Neural progenitor cell (in vitro differentiated cells): ENCODE measurements around the gene GGT5. TPM values are rescaled to one million over a fixed set of nuclear protein-coding genes. Genes with fewer than 3 reads are reported as not detected.

Experiments
- DNase-seq: peaks from one replicate; pipeline ENCODE4 v3.0.0-alpha.2; 2016; ENCODE audit warnings: low spot score
- H2AFZ ChIP-seq: fragments of 200-600 bp; sonication (generic); replicated peaks from 2 replicates; pipeline ENCODE4 v1.6.1; 2016; ENCODE audit warnings: antibody characterized with exemption
- H3F3A ChIP-seq: fragments of 200-600 bp; sonication (generic); 2 replicates; pipeline ENCODE4 v1.6.1; 2016; ENCODE audit warnings: antibody characterized with exemption, low read depth
- H3K27ac ChIP-seq: fragments of 200-600 bp; sonication (generic); 2 replicates; pipeline ENCODE4 v1.5.1; 2016; ENCODE audit warnings: mild to moderate bottlenecking
- H3K27me3 ChIP-seq: fragments of 200-600 bp; sonication (generic); 2 replicates; pipeline ENCODE4 v1.6.1; 2016; ENCODE audit warnings: mild to moderate bottlenecking, moderate library complexity
- H3K36me3 ChIP-seq: fragments of 200-600 bp; sonication (generic); 2 replicates; pipeline ENCODE4 v1.5.1; 2016
- H3K4me1 ChIP-seq: fragments of 200-600 bp; sonication (generic); 2 replicates; pipeline ENCODE4 v1.6.1; 2016; ENCODE audit warnings: mixed run types
- H3K4me2 ChIP-seq: fragments of 200-600 bp; sonication (generic); 2 replicates; pipeline ENCODE4 v1.6.1; 2016
- H3K4me3 ChIP-seq: fragments of 200-600 bp; sonication (generic); 2 replicates; pipeline ENCODE4 v1.5.1; 2016
- H3K79me2 ChIP-seq: fragments of 200-600 bp; sonication (generic); 2 replicates; pipeline ENCODE4 v1.6.1; 2016; ENCODE audit warnings: low read depth
- H3K9ac ChIP-seq: fragments of 200-600 bp; sonication (generic); 2 replicates; pipeline ENCODE4 v1.6.1; 2016
- H3K9me3 ChIP-seq: fragments of 200-600 bp; sonication (generic); 2 replicates; pipeline ENCODE4 v1.5.1; 2016; ENCODE audit warnings: low read depth
- H4K20me1 ChIP-seq: fragments of 200-600 bp; sonication (generic); 2 replicates; pipeline ENCODE4 v1.6.1; 2016; ENCODE audit warnings: low read depth
- H3K27ac Mint-ChIP-seq: 3 replicates; pipeline ENCODE4 v1.8.0; 2021; ENCODE audit warnings: mixed read lengths
- H3K27me3 Mint-ChIP-seq: 2 replicates; pipeline ENCODE4 v1.8.0; 2022; ENCODE audit warnings: low read depth, mild to moderate bottlenecking, inconsistent platforms, moderate library complexity, mixed read lengths; ENCODE audit not compliant: insufficient read depth
- H3K36me3 Mint-ChIP-seq: 3 replicates; pipeline ENCODE4 v1.8.0; 2021; ENCODE audit warnings: mixed read lengths
- H3K4me1 Mint-ChIP-seq: 3 replicates; pipeline ENCODE4 v1.8.0; 2021; ENCODE audit warnings: mixed read lengths
- H3K4me3 Mint-ChIP-seq: 3 replicates; pipeline ENCODE4 v1.8.0; 2021; ENCODE audit warnings: mild to moderate bottlenecking, moderate library complexity, mixed read lengths
- H3K9me3 Mint-ChIP-seq: 3 replicates; pipeline ENCODE4 v1.8.0; 2020; ENCODE audit warnings: mixed read lengths
- CTCF ChIP-seq: fragments of 200-600 bp; sonication (generic); IDR thresholded peaks from 2 replicates; pipeline ENCODE4 v1.5.1; 2017; ENCODE audit warnings: antibody characterized with exemption, mild to moderate bottlenecking
- EZH2 ChIP-seq: fragments of 200-600 bp; sonication (generic); IDR thresholded peaks from 2 replicates; pipeline ENCODE4 v1.6.1; 2017; ENCODE audit warnings: antibody characterized with exemption, mild to moderate bottlenecking, moderate library complexity
- EZH2phosphoT487 ChIP-seq: fragments of 200-600 bp; sonication (generic); IDR thresholded peaks from 2 replicates; pipeline ENCODE4 v1.6.1; 2017; ENCODE audit warnings: antibody characterized with exemption
- total RNA-seq: library from RNA; depleted of rRNA; stranded (reverse); fragments of >200 nt; gene quantifications from 2 replicates; pipeline ENCODE4 v1.2.3, GENCODE V29; 2015; ENCODE audit warnings: low replicate concordance

Gene GGT5
- total RNA-seq, 1 donor from 2014 or later = not detected

- DNase-seq = peak; percentile 58
- H3F3A ChIP-seq = no peaks in the 10 kb centered on the region
- peak; percentile 54 for TF ChIP-seq CTCF
- TF ChIP-seq EZH2 = no peak
- no peak overlapping the region for H3K4me3 ChIP-seq
- no peaks in the 10 kb centered on the region for H3K27me3 ChIP-seq
- H3K36me3 ChIP-seq = no peaks in the 10 kb centered on the region
- H3K4me2 ChIP-seq = no peak overlapping the region
- H3K79me2 ChIP-seq = no peaks in the 10 kb centered on the region
- Mint-ChIP-seq H3K4me3 (no peak overlapping the region), H3K27me3 (peaks cover 3% of the 10 kb centered on the region), H3K36me3 (no peaks in the 10 kb centered on the region), H3K27ac (peak overlapping the region; percentile 19), H3K4me1 (peaks cover 9% of the 10 kb centered on the region), H3K9me3 (no peaks in the 10 kb centered on the region)
- no peaks in the 10 kb centered on the region for H3K9me3 ChIP-seq
- peaks cover 8% of the 10 kb centered on the region for H3K4me1 ChIP-seq
- H3K9ac ChIP-seq = no peak overlapping the region
- no peak overlapping the region for H3K27ac ChIP-seq
- no peak overlapping the region for H2AFZ ChIP-seq
- H4K20me1 ChIP-seq = peaks cover 4% of the 10 kb centered on the region
Measured at GRCh38 chr22:24178502-24179440, 66.1 kb downstream of the GGT5 start.

GRCh38 chr22:24178021-24178431, 66.9 kb downstream of the GGT5 start:
- no peaks in the 10 kb centered on the region for H3K9me3 Mint-ChIP-seq
- Histone ChIP-seq H3K9ac (no peak overlapping the region), H3K36me3 (no peaks in the 10 kb centered on the region), H3K4me1 (peaks cover 8% of the 10 kb centered on the region), H3K4me2 (no peak overlapping the region), H4K20me1 (peaks cover 4% of the 10 kb centered on the region), H3K4me3 (no peak overlapping the region), H3K9me3 (no peaks in the 10 kb centered on the region), H3K79me2 (no peaks in the 10 kb centered on the region), H3F3A (no peaks in the 10 kb centered on the region), H3K27ac (no peak overlapping the region), H2AFZ (no peak overlapping the region), H3K27me3 (no peaks in the 10 kb centered on the region)
- H3K4me1 Mint-ChIP-seq = peaks cover 9% of the 10 kb centered on the region
- DNase-seq = no peak
- H3K27me3 Mint-ChIP-seq = peaks cover 3% of the 10 kb centered on the region
- H3K27ac Mint-ChIP-seq = no peak overlapping the region
- TF ChIP-seq EZH2phosphoT487 (no peak), EZH2 (no peak), CTCF (no peak)
- no peak overlapping the region for H3K4me3 Mint-ChIP-seq
- H3K36me3 Mint-ChIP-seq = peaks cover 1% of the 10 kb centered on the region

GRCh38 chr22:24177456-24177855, 67.4 kb downstream of the GGT5 start:
- H3K4me2 ChIP-seq = no peak overlapping the region
- H3K9me3 ChIP-seq = no peaks in the 10 kb centered on the region
- no peaks in the 10 kb centered on the region for H3F3A ChIP-seq
- H3K4me3 Mint-ChIP-seq = no peak overlapping the region
- no peak overlapping the region for H3K27ac ChIP-seq
- H3K27me3 Mint-ChIP-seq = peaks cover 3% of the 10 kb centered on the region
- no peak for DNase-seq
- peaks cover 8% of the 10 kb centered on the region for H3K4me1 ChIP-seq
- peaks cover 9% of the 10 kb centered on the region for H3K4me1 Mint-ChIP-seq
- H3K36me3 Mint-ChIP-seq = peaks cover 1% of the 10 kb centered on the region
- H3K79me2 ChIP-seq = no peaks in the 10 kb centered on the region
- H3K4me3 ChIP-seq = no peak overlapping the region
- TF ChIP-seq CTCF (no peak), EZH2phosphoT487 (no peak), EZH2 (no peak)
- H3K27ac Mint-ChIP-seq = no peak overlapping the region
- H4K20me1 ChIP-seq = peaks cover 4% of the 10 kb centered on the region
- no peaks in the 10 kb centered on the region for H3K9me3 Mint-ChIP-seq
- H3K27me3 ChIP-seq = no peaks in the 10 kb centered on the region
- no peaks in the 10 kb centered on the region for H3K36me3 ChIP-seq
- no peak overlapping the region for H2AFZ ChIP-seq
- no peak overlapping the region for H3K9ac ChIP-seq
